Urinary bladder (tissue), 4 donors: ENCODE data around the gene ADCY7. TPM values are rescaled to one million over a fixed set of nuclear protein-coding genes. Genes with fewer than 3 reads are reported as not detected.
"Not testable (repeated sequence)": the region's sequence is repeated elsewhere in the genome, so short reads cannot be mapped to it uniquely, and the experiment has no call there.

ENCODE experiments used
- DNase-seq: peaks from one replicate; pipeline ENCODE4 v3.0.0-alpha.2; 2015; ENCODE audit errors: extremely low spot score
- H3K27ac ChIP-seq: one replicate; pipeline ENCODE4 v1.5.1; 2013; ENCODE audit warnings: low read depth, mild to moderate bottlenecking, moderate library complexity
- H3K36me3 ChIP-seq: one replicate; pipeline ENCODE4 v1.6.1; 2013; ENCODE audit warnings: mild to moderate bottlenecking, moderate library complexity; ENCODE audit not compliant: insufficient read depth
- H3K4me1 ChIP-seq: one replicate; pipeline ENCODE4 v1.6.1; 2013; ENCODE audit warnings: mild to moderate bottlenecking, moderate library complexity; ENCODE audit not compliant: insufficient read depth
- H3K4me3 ChIP-seq: one replicate; pipeline ENCODE4 v1.5.1; 2013; ENCODE audit warnings: low read depth, low read length
- WGBS: extraction: QIAGEN DNeasy Blood & Tissue Kit; methylation state at CpG from one replicate; pipeline ENCODE4 v1.1.7; 2013; 5-methylcytosine and 5-hydroxymethylcytosine counted together
- polyA plus RNA-seq: library from polyadenylated mRNA; stranded (reverse); fragments of 200-250 nt; gene quantifications from one replicate; pipeline ENCODE4 v1.2.3, GENCODE V29; 2013
- total RNA-seq: library from RNA; depleted of rRNA; stranded (reverse); fragments of >200 nt; gene quantifications from one replicate; pipeline ENCODE4 v1.2.3, GENCODE V29; 2014
- donor health status: healthy with polysubstance abuse.
- donor health status: healthy.

Gene ADCY7
- total and polyA plus RNA-seq, 2 donors, result 8.9 to 14.2 TPM

DNA sequence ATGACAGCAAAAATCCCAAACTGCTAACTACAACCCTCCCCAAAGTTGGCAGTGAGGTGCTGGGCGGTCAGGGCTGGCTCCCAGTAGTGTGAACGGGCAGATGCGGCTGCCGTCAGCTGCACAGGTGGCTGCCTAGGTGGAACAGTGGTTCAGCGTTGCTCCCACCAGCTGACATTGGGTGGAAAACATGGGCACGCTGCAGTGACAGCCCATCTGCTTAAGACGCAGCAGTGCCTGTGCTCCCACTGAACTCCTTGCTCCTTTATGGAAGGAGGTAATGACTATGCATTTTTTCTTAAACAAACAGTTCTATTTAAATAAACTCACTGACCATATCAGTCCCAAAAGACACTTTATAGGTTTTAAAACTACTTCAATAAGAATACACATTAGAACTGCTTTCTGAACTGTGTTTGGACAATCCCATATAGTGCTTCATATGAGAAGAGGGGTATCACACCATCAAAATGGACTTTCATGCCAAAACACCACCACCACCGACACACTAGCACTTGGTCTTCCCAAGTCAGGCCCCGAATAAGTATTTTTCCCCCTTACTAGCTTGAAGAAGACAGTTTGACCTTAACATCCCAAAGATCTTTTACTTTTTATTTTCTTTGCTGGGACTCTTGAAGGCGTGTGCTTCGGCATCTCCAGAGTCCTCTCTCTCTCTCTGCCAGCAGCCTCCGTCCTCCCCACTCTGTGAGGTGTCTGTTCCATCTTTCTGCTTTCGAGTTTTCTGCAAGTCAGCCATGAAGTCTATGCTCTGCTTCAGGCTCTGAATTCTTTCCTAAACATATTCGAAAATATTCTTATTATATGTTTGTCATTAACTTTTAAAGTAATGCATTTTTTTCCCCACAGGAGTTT is 68.0 kb downstream of the ADCY7 start:
- WGBS, result 77% methylated on average over 14 of the region's 14 CpGs
- no peak overlapping the region for H3K27ac ChIP-seq
- no peak overlapping the region for H3K4me3 ChIP-seq
- no peak for DNase-seq
- no peaks in the 10 kb centered on the region for H3K4me1 ChIP-seq
- no peaks in the 10 kb centered on the region for H3K36me3 ChIP-seq

DNA sequence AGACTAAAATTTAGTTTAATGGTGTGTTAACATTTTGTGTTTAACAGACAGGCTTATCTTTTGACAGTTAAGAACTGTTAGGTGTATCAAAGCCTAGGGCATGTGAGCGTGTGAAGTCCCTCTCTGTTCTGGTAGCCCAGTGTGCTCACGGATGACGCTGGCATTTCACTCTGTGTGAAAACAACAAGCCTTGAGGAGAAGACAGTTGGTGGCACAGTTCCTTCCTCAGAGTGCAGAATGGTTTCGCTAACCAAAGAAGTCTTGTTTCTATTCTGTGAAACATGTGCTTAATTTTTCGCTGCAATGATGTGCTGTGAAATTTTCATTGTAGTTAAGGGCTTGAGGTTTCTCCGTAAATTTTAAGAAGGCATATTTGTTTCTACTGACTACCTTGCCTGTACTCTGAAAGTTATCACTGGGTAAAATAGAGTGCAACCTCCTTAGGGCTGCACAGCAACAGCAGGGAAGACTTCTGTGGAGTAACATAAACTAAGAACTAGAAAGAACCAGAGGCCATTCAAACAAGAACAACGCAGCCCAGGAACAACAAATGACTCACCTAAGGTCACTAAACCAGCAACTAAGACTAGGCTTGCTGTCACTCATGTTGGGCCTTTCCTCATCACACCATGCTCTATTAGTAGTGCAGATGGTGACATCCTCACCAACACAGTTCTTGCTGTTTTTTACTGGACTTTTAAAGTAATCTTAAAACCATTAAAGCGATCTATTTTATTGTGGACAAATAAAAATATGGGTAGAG is 69.0 kb downstream of the ADCY7 start:
- H3K4me3 ChIP-seq, result no peak overlapping the region
- DNase-seq, result no peak
- no peaks in the 10 kb centered on the region for H3K36me3 ChIP-seq
- WGBS, result 79% methylated on average over 8 of the region's 8 CpGs
- H3K4me1 ChIP-seq, result no peaks in the 10 kb centered on the region
- no peak overlapping the region for H3K27ac ChIP-seq

DNA sequence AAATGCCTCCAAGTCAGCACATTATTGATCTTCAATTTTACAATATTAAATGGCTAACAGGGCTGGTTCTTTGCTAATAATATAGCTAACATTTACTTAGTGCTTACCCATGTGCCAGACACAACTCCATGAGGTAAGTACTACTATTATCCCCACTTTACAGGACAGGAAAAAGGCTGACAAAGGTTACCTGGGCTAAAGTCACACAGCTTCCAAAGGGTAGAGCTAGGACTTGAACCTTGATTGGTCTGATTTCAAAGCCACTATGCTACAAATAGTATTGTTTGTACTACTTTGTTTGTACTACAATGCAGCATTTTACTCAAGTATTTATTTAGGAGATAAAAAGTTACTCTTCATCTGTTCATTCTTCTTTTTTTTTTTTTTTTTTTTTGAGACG is 70.5 kb downstream of the ADCY7 start:
- Histone ChIP-seq H3K27ac (no peak overlapping the region), H3K36me3 (no peaks in the 10 kb centered on the region), H3K4me3 (no peak overlapping the region), H3K4me1 (no peaks in the 10 kb centered on the region)
- 88% methylated on average over 1 of the region's 1 CpG for WGBS
- DNase-seq, result no peak

DNA sequence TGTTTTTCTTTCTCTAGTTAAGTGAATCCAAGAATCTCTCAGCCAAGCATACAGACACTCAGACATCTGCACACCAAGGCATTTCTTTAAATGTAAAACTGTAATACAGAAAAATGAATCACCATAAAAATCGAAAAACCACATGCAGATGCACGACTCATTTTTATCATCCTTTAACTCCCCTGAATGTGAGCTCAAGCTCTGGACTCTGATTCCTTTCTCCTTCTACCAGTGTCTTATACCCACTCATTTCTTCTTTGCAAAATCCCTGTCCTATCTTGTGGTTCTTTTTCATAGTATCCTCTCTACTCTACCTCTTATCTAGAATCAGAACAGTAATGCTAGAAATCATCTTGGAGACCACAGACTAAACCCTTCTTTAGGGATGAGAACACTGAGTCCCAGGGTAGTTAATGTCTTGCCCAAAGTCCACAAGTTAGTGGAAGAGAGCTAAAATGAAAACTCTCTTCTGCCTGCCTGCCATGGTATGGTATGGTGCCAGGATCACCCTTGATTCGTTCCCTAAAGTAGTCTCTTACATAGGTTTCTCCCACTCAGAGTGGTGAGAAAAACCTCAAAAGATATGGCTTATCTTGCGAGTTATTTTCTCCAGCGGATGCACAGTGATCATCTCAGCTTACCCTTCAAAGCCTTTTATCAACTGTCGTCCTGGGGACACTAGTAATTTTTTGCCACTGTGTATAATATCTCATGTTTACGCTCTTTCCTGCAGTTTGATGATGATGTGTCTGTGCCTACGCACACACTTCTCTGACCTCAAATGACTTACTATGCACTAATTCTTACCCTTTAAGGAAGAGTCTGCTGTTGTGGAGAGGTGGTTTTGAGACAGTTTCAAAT is 72.2 kb downstream of the ADCY7 start:
- no peaks in the 10 kb centered on the region for H3K36me3 ChIP-seq
- H3K4me1 ChIP-seq, result no peaks in the 10 kb centered on the region
- H3K27ac ChIP-seq, result no peak overlapping the region
- WGBS, result 70% methylated on average over 8 of the region's 8 CpGs
- no peak for DNase-seq
- no peak overlapping the region for H3K4me3 ChIP-seq

DNA sequence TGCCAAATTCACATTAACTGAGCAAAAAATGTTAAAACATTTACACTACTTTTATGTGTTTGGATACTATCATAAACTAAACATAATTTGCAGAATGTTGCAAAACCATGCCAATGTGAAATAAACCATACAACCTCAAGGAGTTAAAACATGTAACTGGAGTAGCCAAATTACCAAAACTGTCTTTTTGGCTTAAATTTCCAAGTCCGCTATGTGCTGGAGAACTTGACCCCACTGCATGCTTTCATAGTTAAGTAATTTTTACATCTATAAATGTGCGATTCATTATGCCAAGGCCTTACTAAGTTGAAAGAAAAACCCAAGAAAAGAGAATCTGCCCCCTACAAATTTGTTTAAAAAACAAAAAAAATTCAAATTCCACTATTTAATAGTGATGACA is 74.2 kb downstream of the ADCY7 start:
- no peak overlapping the region for H3K27ac ChIP-seq
- WGBS, result 49% methylated on average over 2 of the region's 2 CpGs
- no peaks in the 10 kb centered on the region for H3K4me1 ChIP-seq
- H3K36me3 ChIP-seq, result no peaks in the 10 kb centered on the region
- H3K4me3 ChIP-seq, result no peak overlapping the region
- DNase-seq, result no peak

DNA sequence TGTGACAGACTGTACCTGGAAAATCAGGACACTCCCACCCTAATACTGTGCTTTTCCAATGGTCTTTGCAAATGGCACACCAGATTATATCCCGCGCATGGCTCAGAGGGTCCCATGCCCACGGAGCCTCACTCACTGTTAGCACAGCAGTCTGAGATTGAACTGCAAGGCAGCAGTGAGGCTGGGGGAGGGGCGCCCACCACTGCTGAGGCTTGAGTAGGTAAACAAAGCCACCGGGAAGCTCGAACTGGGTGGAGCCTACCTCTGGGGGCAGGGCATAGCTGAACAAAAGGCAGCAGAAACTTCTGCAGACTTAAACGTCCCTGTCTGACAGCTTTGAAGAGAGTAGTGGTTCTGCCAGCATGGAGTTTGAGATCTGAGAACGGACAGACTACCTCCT is 77.2 kb downstream of the ADCY7 start:
- not testable (repeated sequence) for H3K4me1 ChIP-seq, DNase-seq, H3K36me3 ChIP-seq, H3K27ac ChIP-seq, H3K4me3 ChIP-seq
- WGBS, result 70% methylated on average over 8 of the region's 8 CpGs

DNA sequence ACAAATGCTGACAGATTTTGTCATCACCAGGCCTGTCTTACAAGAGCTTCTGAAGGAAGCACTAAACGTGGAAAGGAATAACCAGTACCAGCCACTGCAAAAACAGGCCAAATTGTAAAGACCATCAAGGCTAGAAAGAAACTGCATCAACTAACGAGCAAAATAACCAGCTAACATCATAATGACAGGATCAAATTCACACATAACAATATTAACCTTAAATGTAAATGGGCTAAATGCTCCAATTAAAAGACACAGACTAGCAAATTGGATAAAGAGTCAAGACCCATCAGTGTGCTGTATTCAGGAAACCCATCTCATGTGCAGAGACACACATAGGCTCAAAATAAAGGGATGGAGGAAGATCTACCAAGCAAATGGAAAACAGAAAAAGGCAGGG is 78.9 kb downstream of the ADCY7 start:
- H3K4me3 ChIP-seq, DNase-seq, H3K4me1 ChIP-seq, H3K36me3 ChIP-seq, H3K27ac ChIP-seq: not testable (repeated sequence)
- 86% methylated on average over 2 of the region's 2 CpGs for WGBS

DNA sequence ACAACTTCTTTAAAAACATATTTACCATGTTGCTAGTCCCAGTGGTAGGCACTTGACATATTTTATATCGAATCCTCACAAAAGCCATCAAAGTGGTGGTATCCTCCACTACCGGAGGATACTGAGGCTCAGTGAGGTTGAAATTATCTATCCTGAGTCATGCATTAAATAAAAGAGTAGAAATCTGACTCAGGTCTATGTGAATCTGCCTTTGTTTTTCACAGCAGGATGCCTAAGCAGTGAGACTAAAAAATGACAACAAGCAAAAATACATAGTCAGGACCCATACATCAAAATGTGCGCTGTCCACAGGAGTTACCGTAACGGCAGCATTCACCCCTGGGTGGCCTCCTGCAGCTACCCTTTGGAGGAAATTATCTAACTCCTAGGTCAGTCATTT is 84.8 kb downstream of the ADCY7 start:
- Histone ChIP-seq H3K4me1 (no peaks in the 10 kb centered on the region), H3K4me3 (no peak overlapping the region), H3K27ac (no peak overlapping the region), H3K36me3 (peaks cover 3% of the 10 kb centered on the region)
- no peak for DNase-seq
- WGBS, result 93% methylated on average over 5 of the region's 5 CpGs

DNA sequence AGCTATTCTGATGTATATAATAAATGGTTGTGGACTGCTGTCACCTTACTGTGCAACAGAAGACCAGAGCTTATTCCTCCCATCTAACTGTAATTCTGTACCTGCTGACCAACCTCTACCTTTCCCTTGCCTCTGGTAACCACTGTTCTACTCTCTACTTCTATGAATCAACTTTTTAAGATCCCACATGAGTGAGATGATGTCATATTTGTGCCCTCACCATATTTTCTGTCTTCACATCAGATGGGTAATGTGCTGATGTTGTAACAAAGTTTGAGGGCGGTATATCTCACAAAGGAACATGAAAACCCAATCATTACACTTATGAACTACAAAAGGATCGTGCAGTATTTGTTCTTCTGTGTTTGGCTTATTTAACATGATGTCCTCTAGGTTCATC is 85.6 kb downstream of the ADCY7 start:
- Histone ChIP-seq H3K27ac (no peak overlapping the region), H3K4me1 (no peaks in the 10 kb centered on the region), H3K4me3 (no peak overlapping the region), H3K36me3 (peaks cover 3% of the 10 kb centered on the region)
- DNase-seq, result no peak
- 96% methylated on average over 2 of the region's 2 CpGs for WGBS

DNA sequence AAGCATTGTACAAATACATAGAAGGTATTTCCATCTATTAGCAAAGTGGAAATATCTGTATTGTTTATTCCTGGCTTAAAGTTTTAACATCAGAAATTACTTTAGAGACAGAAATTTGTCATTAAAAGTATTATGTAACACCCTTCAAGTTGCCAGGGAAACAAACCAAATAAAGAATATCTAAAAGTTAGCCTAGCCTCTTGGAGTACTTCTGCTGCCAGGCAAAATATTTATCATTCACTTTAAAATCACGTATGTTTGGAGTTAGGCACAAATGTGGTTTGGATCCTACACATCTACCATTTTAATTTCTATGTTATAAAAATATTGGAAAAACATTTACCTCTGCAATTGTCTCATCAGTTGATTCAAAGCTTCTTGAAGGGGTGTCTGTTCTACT is 87.7 kb downstream of the ADCY7 start:
- 64% methylated on average over 1 of the region's 1 CpG for WGBS
- Histone ChIP-seq H3K36me3 (peaks cover 3% of the 10 kb centered on the region), H3K27ac (no peak overlapping the region), H3K4me1 (no peaks in the 10 kb centered on the region), H3K4me3 (no peak overlapping the region)
- no peak for DNase-seq

DNA sequence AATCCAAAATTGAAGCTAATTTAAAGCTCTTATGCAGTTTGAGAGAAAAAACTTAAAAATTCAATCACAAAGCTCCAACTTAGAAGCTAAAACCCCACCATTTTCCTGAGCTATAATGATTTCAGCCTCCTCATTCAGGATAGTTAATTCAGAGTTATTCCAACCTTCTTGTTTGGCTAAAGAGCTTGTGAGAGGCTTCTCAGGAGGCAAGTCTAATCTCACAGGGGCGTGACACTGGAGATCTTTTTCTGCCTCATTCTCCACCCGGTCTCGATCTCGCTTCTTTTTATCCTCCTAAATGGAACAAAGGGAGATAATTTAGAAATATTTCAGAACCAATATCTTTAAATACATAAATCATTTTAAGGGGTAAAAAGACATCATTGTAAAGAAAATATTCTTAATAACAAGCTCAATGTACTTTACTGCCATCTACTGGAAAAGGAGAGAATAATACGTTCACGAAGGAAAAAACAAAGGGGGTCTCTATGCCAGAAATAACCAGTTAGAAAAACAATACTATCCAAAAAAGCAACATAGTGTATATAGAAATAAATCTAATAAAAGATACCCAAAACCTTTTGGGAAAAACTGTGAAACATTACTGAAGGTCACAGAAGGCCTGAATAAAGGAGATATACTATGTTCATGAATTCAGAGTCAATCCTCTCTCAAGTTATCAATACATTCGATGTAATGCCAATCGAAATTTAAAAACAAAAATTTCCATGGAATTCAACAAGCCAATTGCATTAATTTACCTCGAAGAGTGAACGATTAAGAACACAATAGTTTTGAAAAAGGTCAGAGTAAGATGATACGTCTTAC is 88.5 kb downstream of the ADCY7 start:
- peaks cover 3% of the 10 kb centered on the region for H3K36me3 ChIP-seq
- DNase-seq, result no peak
- H3K4me1 ChIP-seq, result no peaks in the 10 kb centered on the region
- no peak overlapping the region for H3K27ac ChIP-seq
- 83% methylated on average over 11 of the region's 11 CpGs for WGBS
- H3K4me3 ChIP-seq, result no peak overlapping the region

DNA sequence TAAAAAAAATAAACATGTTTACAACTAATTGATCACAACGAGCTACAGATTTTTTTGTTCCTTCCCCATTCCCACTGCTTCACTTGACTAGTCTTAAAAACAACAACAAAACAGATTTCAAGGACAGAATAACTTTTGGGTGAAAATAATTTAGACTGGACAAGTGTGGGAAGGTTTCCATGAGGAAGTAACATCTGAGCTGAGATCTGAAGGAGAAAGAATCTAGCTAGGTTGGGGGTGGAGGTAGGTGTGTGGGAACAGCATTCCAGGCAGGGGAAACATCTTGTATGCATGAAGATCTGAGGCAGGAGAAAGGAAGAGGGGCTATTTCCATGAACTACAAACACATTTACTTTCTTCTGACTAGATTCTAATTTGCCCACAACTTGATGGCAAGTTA is 93.3 kb downstream of the ADCY7 start:
- Histone ChIP-seq H3K27ac (no peak overlapping the region), H3K36me3 (peaks cover 3% of the 10 kb centered on the region), H3K4me1 (no peaks in the 10 kb centered on the region), H3K4me3 (no peak overlapping the region)
- DNase-seq, result no peak
- 67% methylated on average over 1 of the region's 1 CpG for WGBS
